GM21825 (cell line): ENCODE results near the gene UGDH.
"Not testable (repeated sequence)": the region's sequence is repeated elsewhere in the genome, so short reads cannot be mapped to it uniquely, and the experiment has no call there.

ENCODE experiments used
- ATAC-seq: cut with Tn5 transposase; IDR thresholded peaks from one replicate; pipeline ENCODE4 v1.9.1; 2021; ENCODE audit warnings: mild to moderate bottlenecking, moderate library complexity; ENCODE audit not compliant: unreplicated experiment

UGDH gene

GRCh38 chr4:39497909-39498726 is 29.1 kb downstream of the UGDH start:
- ATAC-seq, result no peak

- ATAC-seq, result no peak
These were observed 31.6 kb downstream of the UGDH start for GRCh38 chr4:39495446-39496213.

- no peak for ATAC-seq
These were observed 32.9 kb downstream of the UGDH start for GRCh38 chr4:39494354-39494753.

- ATAC-seq, result no peak
These were observed 36.9 kb downstream of the UGDH start for GRCh38 chr4:39490322-39490721.

- ATAC-seq, result no peak
These were observed 40.9 kb downstream of the UGDH start for GRCh38 chr4:39486221-39486804.

- ATAC-seq, result no peak
These were observed 42.5 kb downstream of the UGDH start for GRCh38 chr4:39484582-39485272.

GRCh38 chr4:39480902-39481695 is 46.1 kb downstream of the UGDH start:
- ATAC-seq, result no peak

GRCh38 chr4:39480251-39480650 is 47.0 kb downstream of the UGDH start:
- ATAC-seq, result no peak

- ATAC-seq, result no peak
These were observed 50.9 kb downstream of the UGDH start for GRCh38 chr4:39476187-39476895.

- ATAC-seq, result no peak
These were observed 54.8 kb downstream of the UGDH start for GRCh38 chr4:39472396-39472795.

- no peak for ATAC-seq
These were observed 56.8 kb downstream of the UGDH start for GRCh38 chr4:39470402-39470801.

GRCh38 chr4:39469429-39470077 is 57.7 kb downstream of the UGDH start:
- ATAC-seq, result peak; percentile 78

GRCh38 chr4:39467464-39467863 is 59.8 kb downstream of the UGDH start:
- ATAC-seq, result no peak

GRCh38 chr4:39466747-39467146 is 60.5 kb downstream of the UGDH start:
- ATAC-seq, result no peak

- ATAC-seq, result no peak
These were observed 62.2 kb downstream of the UGDH start for GRCh38 chr4:39464886-39465501.

- peak; percentile 80 for ATAC-seq
These were observed 68.5 kb downstream of the UGDH start, which contains the start of the genes LIAS and RPL9 for GRCh38 chr4:39458505-39459300. LIAS (plus strand) TSS chr4:39459056; CDS start chr4:39459118, 62 bp downstream. RPL9 (minus strand) TSS chr4:39458922; CDS start chr4:39458439, 483 bp downstream.

- ATAC-seq, result not testable (repeated sequence)
These were observed 69.1 kb downstream of the UGDH start for GRCh38 chr4:39458161-39458504.
